Prostate gland (tissue), 2 donors: ENCODE data around the gene ETV4. TPM values are rescaled to one million over a fixed set of nuclear protein-coding genes. Genes with fewer than 3 reads are reported as not detected.

Experiments used
- DNase-seq: peaks from one replicate; pipeline ENCODE4 v3.0.0-alpha.2; 2019; ENCODE audit warnings: low spot score
- H3K27ac ChIP-seq, 2 donors: fragments of 200-600 bp; sonication (generic); 2 replicates each; pipeline ENCODE4 v1.5.1; 2017 to 2019
- H3K27me3 ChIP-seq: fragments of 200-600 bp; sonication (generic); replicated peaks from 2 replicates; pipeline ENCODE4 v1.5.1; 2019; ENCODE audit not compliant: insufficient read depth
- H3K36me3 ChIP-seq, 2 donors: fragments of 200-600 bp; sonication (generic); 1 replicate in 1 of 2; 2 replicates in 1 of 2; pipeline versions ENCODE4 v1.5.1 to v1.8.1; 2017 to 2019
- H3K4me1 ChIP-seq: fragments of 200-600 bp; sonication (generic); replicated peaks from 2 replicates; pipeline ENCODE4 v1.5.1; 2019
- H3K4me3 ChIP-seq, 2 donors: fragments of 200-600 bp; sonication (generic); 2 replicates each; pipeline ENCODE4 v1.5.1; 2017 to 2019
- H3K9me3 ChIP-seq: fragments of 200-600 bp; sonication (generic); 2 replicates; pipeline ENCODE4 v1.5.1; 2017
- CTCF ChIP-seq, 4 experiments: fragments of 200-600 bp in 2 of 4; fragments of 450-650 bp in 2 of 4; sonication (generic) in 2 of 4; IDR thresholded peaks; 1 replicate in 3 of 4; 2 replicates in 1 of 4; pipeline ENCODE4 v1.5.1; 2016 to 2019; ENCODE audit warnings: antibody characterized with exemption in 4 of 4, mild to moderate bottlenecking in 2 of 4, moderate library complexity in 2 of 4
- POLR2A ChIP-seq: fragments of 450-650 bp; IDR thresholded peaks from one replicate; pipeline ENCODE4 v1.6.1; 2016; ENCODE audit warnings: antibody characterized with exemption, mild to moderate bottlenecking
- POLR2AphosphoS5 ChIP-seq: sonication (generic); formaldehyde crosslinking; IDR thresholded peaks from one replicate; pipeline ENCODE4 v1.6.1; 2017; ENCODE audit warnings: antibody characterized with exemption
- WGBS: methylation state at CpG from one replicate; pipeline ENCODE4 v1.1.5; 2018; 5-methylcytosine and 5-hydroxymethylcytosine counted together
- intact Hi-C: fragments of 100-400 bp; cut with DNase I; formaldehyde crosslinking; loops from one replicate; pipeline ENCODE4 v1.14.2; 2022
- total RNA-seq, 2 donors: library from RNA; depleted of rRNA; stranded (reverse); fragments of >200 nt; gene quantifications; one replicate each; pipeline ENCODE4 v1.1.0, GENCODE V29; 2016

ETV4 gene
- total RNA-seq, 2 donors from 2014 or later, result 2.9 to 4.0 TPM

- H3K4me1 ChIP-seq, result no peaks in the 10 kb centered on the region
- H3K27ac ChIP-seq, result no peak overlapping the region
- intact Hi-C loops, result no loop called here
- no peak for DNase-seq
- no peaks in the 10 kb centered on the region for H3K9me3 ChIP-seq
- no peak overlapping the region for H3K4me3 ChIP-seq
- TF ChIP-seq CTCF (IDR thresholded peaks at IDR 0.05) (no peak), POLR2AphosphoS5 (no peak), POLR2A (no peak)
- no peaks in the 10 kb centered on the region for H3K27me3 ChIP-seq
- WGBS, result 90% methylated on average over 5 of the region's 5 CpGs
- H3K36me3 ChIP-seq, result no peaks in the 10 kb centered on the region
Observed at GRCh38 chr17:43558805-43559160, 12.6 kb upstream of the ETV4 start.

- 48% methylated on average over 5 of the region's 5 CpGs for WGBS
- no peak overlapping the region for H3K27ac ChIP-seq
- no peak for TF ChIP-seq POLR2AphosphoS5
- no peak for TF ChIP-seq POLR2A
- TF ChIP-seq CTCF (IDR thresholded peaks at IDR 0.05), result no peak
- intact Hi-C loops, result no loop called here
- H3K4me3 ChIP-seq, result no peak overlapping the region
- H3K4me1 ChIP-seq, result no peaks in the 10 kb centered on the region
- no peaks in the 10 kb centered on the region for H3K36me3 ChIP-seq
- no peaks in the 10 kb centered on the region for H3K27me3 ChIP-seq
- DNase-seq, result no peak
- H3K9me3 ChIP-seq, result no peaks in the 10 kb centered on the region
Observed at GRCh38 chr17:43556292-43556691, 10.2 kb upstream of the ETV4 start.

GRCh38 chr17:43554857-43555256 is 8.7 kb upstream of the ETV4 start:
- Histone ChIP-seq H3K4me3 (no peak overlapping the region), H3K27ac (no peak overlapping the region), H3K9me3 (no peaks in the 10 kb centered on the region), H3K36me3 (no peaks in the 10 kb centered on the region), H3K4me1 (no peaks in the 10 kb centered on the region), H3K27me3 (no peaks in the 10 kb centered on the region)
- intact Hi-C loops, result no loop called here
- 76% methylated on average over 6 of the region's 6 CpGs for WGBS
- no peak for DNase-seq
- no peak for TF ChIP-seq POLR2A
- TF ChIP-seq CTCF (IDR thresholded peaks at IDR 0.05), result no peak
- TF ChIP-seq POLR2AphosphoS5, result no peak

GRCh38 chr17:43553573-43553972 is 7.4 kb upstream of the ETV4 start:
- no peak for TF ChIP-seq CTCF (IDR thresholded peaks at IDR 0.05)
- no peak for TF ChIP-seq POLR2A
- no peak for TF ChIP-seq POLR2AphosphoS5
- H3K4me3 ChIP-seq, result no peak overlapping the region
- no peak overlapping the region for H3K27ac ChIP-seq
- no peaks in the 10 kb centered on the region for H3K27me3 ChIP-seq
- no peak for DNase-seq
- no peaks in the 10 kb centered on the region for H3K36me3 ChIP-seq
- no peaks in the 10 kb centered on the region for H3K4me1 ChIP-seq
- WGBS, result 57% methylated on average over 2 of the region's 2 CpGs
- no peaks in the 10 kb centered on the region for H3K9me3 ChIP-seq
- intact Hi-C loops, result no loop called here

GRCh38 chr17:43552229-43552837 is 6.2 kb upstream of the ETV4 start:
- H3K4me1 ChIP-seq, result no peaks in the 10 kb centered on the region
- intact Hi-C loops, result no loop called here
- WGBS, result 49% methylated on average over 8 of the region's 8 CpGs
- H3K27me3 ChIP-seq, result no peaks in the 10 kb centered on the region
- TF ChIP-seq POLR2A, result no peak
- no peak for TF ChIP-seq CTCF (IDR thresholded peaks at IDR 0.05)
- TF ChIP-seq POLR2AphosphoS5, result no peak
- H3K9me3 ChIP-seq, result no peaks in the 10 kb centered on the region
- H3K36me3 ChIP-seq, result no peaks in the 10 kb centered on the region
- no peak overlapping the region for H3K4me3 ChIP-seq
- DNase-seq, result no peak
- no peak overlapping the region for H3K27ac ChIP-seq
